Activated T-cell treated with anti-CD3 and anti-CD28 coated beads, Interleukin-2, amount 50 U/mL, for 48 hours (primary cell): Measurements from ENCODE around the gene EXOSC6.
"Not testable (repeated sequence)": the region's sequence is repeated elsewhere in the genome, so short reads cannot be mapped to it uniquely, and the experiment has no call there.

Source experiments
- DNase-seq, 2 experiments: peaks; one replicate each; pipeline ENCODE4 v3.0.0-alpha.2; 2020

Gene EXOSC6

GRCh38 chr16:70198230-70198629, 53.5 kb downstream of the EXOSC6 start:
- not testable (repeated sequence) for DNase-seq

- not testable (repeated sequence) for DNase-seq
These were observed 54.1 kb downstream of the EXOSC6 start for GRCh38 chr16:70197611-70198010.
